AG10803 (cell line): Measurements from ENCODE around the gene GFRA1.

Source experiments
- DNase-seq: peaks from one replicate; pipeline ENCODE4 v3.0.0; 2010; ENCODE audit warnings: low read depth
- H3K4me3 ChIP-seq: 2 replicates; pipeline ENCODE4 v1.5.1; 2011; ENCODE audit warnings: mild to moderate bottlenecking, low read length, control low read depth
- TF ChIP-seq, protein P1 (sequence below): conservative IDR thresholded peaks from 2 replicates; pipeline ENCODE4 v1.5.1; 2011; ENCODE audit warnings: mild to moderate bottlenecking, low read length, control low read depth, inconsistent platforms

GFRA1 gene

DNA sequence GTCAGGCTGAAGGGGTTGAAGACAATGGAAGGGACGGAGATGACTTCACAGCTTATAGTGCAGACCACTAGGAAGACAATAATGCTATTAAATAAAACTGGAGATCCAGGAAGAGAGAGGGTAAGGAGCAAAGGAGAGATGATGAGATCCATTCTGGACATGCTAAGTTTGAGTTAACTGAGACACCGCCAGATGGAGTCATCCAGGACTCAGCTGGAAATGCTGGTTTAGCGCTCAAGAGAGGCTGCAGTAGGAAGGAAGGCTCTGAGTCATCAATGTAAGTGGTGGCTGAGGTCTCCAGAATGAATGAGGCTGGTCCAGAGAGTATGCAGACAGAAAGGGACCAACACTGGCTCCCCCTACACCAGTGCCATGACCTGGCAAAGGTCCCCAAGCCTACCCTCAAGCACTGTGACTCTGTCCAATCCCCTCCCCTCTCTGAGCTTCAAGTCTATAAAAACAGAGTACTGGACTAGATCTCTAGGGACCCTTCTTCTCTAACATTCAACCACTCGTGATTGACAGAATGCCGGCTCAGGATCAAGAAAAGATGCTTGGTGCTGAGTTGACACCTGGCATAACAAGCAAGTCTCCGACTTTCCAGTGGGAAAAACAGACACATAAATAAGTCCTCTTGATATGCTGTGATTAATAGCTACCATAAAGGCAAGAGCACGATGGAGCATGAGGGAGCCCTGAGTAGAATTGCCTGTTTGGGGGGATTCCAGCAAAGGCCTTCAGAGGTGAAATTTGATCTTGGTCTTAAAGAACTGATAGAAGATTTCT, 8.9 kb downstream of the GFRA1 start:
- TF ChIP-seq, protein P1, sequence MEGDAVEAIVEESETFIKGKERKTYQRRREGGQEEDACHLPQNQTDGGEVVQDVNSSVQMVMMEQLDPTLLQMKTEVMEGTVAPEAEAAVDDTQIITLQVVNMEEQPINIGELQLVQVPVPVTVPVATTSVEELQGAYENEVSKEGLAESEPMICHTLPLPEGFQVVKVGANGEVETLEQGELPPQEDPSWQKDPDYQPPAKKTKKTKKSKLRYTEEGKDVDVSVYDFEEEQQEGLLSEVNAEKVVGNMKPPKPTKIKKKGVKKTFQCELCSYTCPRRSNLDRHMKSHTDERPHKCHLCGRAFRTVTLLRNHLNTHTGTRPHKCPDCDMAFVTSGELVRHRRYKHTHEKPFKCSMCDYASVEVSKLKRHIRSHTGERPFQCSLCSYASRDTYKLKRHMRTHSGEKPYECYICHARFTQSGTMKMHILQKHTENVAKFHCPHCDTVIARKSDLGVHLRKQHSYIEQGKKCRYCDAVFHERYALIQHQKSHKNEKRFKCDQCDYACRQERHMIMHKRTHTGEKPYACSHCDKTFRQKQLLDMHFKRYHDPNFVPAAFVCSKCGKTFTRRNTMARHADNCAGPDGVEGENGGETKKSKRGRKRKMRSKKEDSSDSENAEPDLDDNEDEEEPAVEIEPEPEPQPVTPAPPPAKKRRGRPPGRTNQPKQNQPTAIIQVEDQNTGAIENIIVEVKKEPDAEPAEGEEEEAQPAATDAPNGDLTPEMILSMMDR = no peak
- H3K4me3 ChIP-seq = no peak overlapping the region
- no peak for DNase-seq

DNA sequence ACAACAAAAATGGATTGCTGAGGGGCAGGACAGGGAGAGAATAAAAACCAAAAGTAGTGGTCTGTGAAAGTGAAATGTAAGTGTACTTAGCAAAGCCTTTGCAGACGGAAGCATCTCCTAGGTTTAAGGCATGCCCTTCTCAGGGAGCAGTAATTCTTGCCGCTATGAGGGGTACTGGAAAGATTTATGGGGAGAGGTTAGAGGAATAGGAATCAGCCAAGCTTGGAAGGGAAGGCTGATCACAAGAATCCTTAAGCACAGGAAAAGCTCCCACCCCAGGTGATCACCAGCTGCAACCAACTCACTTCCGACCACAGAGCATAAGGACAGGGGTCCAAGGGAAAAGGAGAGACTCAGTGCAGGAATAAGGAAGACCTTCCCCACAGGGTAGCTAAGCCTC, 10.3 kb downstream of the GFRA1 start:
- TF ChIP-seq, protein P1 = no peak
- H3K4me3 ChIP-seq = no peak overlapping the region
- DNase-seq = no peak

DNA sequence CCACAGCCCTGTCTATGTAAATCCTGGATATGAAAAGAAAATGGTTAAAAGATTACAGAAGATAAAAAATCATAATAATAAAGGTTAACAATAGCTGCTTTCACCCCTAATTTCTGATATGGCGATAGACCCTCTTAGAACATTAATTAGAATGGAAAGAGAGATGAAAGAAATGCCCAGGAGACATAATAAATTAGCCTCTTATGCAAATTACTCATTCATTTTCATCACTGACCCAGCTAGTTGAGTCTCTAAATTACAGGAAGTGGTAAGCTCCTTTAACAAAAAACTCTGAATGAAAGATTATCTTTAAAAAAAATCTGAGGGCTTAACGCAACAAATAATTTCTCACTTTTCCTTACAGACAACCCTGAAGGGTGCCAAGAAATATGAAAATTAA, 12.4 kb downstream of the GFRA1 start:
- H3K4me3 ChIP-seq = no peak overlapping the region
- TF ChIP-seq, protein P1 = no peak
- DNase-seq = no peak

DNA sequence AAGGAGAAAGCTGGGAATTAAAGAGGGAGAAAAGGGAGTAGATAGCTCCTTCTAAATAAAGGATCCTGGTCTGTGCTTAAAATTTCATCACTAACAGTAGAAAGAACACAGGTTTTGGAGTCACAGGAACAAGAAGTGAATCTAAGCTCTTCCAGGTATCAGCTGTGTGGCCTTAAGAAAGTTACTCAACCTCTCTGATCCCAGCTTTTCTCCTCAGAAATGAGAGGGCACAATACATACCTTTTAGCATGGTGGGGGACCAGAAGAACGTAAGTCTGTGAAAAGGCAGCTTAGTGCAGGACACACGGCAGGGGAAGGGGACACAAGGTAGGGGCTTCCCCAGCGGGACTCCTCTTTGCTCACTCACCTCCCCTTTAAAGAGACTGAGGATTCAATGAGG, 13.4 kb downstream of the GFRA1 start:
- no peak for DNase-seq
- TF ChIP-seq, protein P1 = no peak
- no peak overlapping the region for H3K4me3 ChIP-seq

DNA sequence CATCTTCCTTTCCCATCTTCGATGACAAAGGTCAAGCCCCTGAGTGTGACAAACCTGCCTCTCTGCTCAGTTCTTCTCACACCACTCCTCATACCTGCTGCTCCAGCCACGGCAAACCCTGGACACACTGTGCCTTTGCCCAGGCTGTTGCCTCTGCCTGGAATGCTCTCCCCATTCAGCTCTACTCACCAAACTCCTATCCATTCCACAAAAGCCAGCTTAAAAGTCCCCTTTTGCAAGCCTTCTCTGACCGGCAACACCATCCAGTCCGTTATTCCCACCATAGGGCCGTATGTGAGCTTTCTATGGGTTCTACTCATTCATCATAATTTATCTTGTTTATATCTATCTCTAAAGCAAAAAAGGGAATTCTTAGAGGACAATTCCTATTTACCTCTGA, 15.2 kb downstream of the GFRA1 start:
- H3K4me3 ChIP-seq = no peak overlapping the region
- no peak for DNase-seq
- TF ChIP-seq, protein P1 = no peak

DNA sequence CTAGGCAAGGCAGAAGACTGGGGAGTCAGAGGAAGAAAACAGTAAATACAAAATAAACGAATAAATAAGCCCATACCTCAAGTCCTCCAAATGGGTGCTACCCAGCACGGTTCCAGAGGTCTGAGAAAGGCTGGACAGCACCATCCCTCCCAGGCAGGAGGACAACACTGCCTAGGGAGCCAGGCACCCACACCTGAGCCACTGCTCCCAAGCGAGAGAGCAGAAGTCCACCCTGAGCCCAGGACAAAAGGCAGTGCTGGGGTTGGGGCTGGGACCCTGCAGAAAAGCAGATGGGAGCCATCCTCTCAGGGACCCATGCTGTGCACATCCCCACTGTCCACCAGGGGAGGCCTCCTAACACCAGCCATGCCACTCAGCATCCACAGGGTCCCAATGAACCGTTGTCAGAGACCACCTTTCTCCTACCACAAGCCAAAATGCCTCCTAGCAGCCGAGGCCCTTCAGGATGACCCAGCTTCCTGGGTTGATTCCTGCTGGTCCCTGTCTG, 16.2 kb downstream of the GFRA1 start:
- H3K4me3 ChIP-seq = no peak overlapping the region
- no peak for DNase-seq
- TF ChIP-seq, protein P1 = no peak
